Measurements from ENCODE around the gene PGK1.
"Not testable (repeated sequence)": the region's sequence is repeated elsewhere in the genome, so short reads cannot be mapped to it uniquely, and the experiment has no call there.

Gene PGK1

GRCh38 chrX:78116766-78117165 lies 12.7 kb downstream of the PGK1 start:
- DNase-seq = no peak

GRCh38 chrX:78118628-78119027 lies 14.6 kb downstream of the PGK1 start:
- no peak for DNase-seq

GRCh38 chrX:78119521-78120227 lies 15.6 kb downstream of the PGK1 start:
- no peak for DNase-seq

GRCh38 chrX:78123190-78123589 lies 19.1 kb downstream of the PGK1 start:
- no peak for DNase-seq

- no peak for DNase-seq
Measured at GRCh38 chrX:78124307-78124706, 20.3 kb downstream of the PGK1 start.

- no peak for DNase-seq
Measured at GRCh38 chrX:78125148-78125547, 21.1 kb downstream of the PGK1 start.

GRCh38 chrX:78125781-78126180 lies 21.7 kb downstream of the PGK1 start:
- not testable (repeated sequence) for DNase-seq

- DNase-seq = no peak
Measured at GRCh38 chrX:78129714-78130113, 25.7 kb downstream of the PGK1 start.

- no peak for DNase-seq
Measured at GRCh38 chrX:78130396-78130795, 26.3 kb downstream of the PGK1 start.

GRCh38 chrX:78131117-78131516 lies 27.1 kb downstream of the PGK1 start:
- DNase-seq = no peak

GRCh38 chrX:78133238-78133960 lies 29.4 kb downstream of the PGK1 start:
- no peak for DNase-seq

- peak; percentile 73 to 89 for DNase-seq
Measured at GRCh38 chrX:78139160-78140123, 35.4 kb downstream of the PGK1 start, which contains the start of gene TAF9B. Gene TAF9B (minus strand): TSS chrX:78139650. CDS start chrX:78139611, 39 bp downstream.

GRCh38 chrX:78140206-78140605 lies 36.2 kb downstream of the PGK1 start:
- no peak for DNase-seq

GRCh38 chrX:78147002-78147540 lies 43.0 kb downstream of the PGK1 start:
- not testable (repeated sequence) for DNase-seq

GRCh38 chrX:78157373-78157772 lies 53.3 kb downstream of the PGK1 start:
- not testable (repeated sequence) for DNase-seq

- DNase-seq = not testable (repeated sequence)
Measured at GRCh38 chrX:78157846-78158245, 53.8 kb downstream of the PGK1 start.

GRCh38 chrX:78160711-78161110 lies 56.7 kb downstream of the PGK1 start:
- DNase-seq = not testable (repeated sequence)

GRCh38 chrX:78163175-78163574 lies 59.1 kb downstream of the PGK1 start:
- DNase-seq = not testable (repeated sequence)

GRCh38 chrX:78165425-78165824 lies 61.4 kb downstream of the PGK1 start:
- DNase-seq = no peak

- DNase-seq = no peak
Measured at GRCh38 chrX:78168065-78168464, 64.0 kb downstream of the PGK1 start.

Measured in NCI-H446 (cell line).